K562 (cell line): ENCODE data around the gene OSBPL3. TPM values are rescaled to one million over a fixed set of nuclear protein-coding genes. Genes with fewer than 3 reads are reported as not detected.

Experiments
- FOSL1 ChIP-seq: fragments of 200-800 bp; sonication (Bioruptor generic); conservative IDR thresholded peaks from 2 replicates; pipeline ENCODE4 v1.6.1; 2016; ENCODE audit warnings: missing genetic modification characterization, missing compliant biosample characterization
- HDAC1 ChIP-seq, 2 experiments: fragments of 450-650 bp; IDR thresholded peaks; 2 replicates each; pipeline ENCODE4 v1.6.1; 2016 to 2017; ENCODE audit warnings: inconsistent platforms in 1 of 2, mild to moderate bottlenecking in 1 of 2, moderate library complexity in 1 of 2
- HNRNPH1 ChIP-seq: fragments of 200-400 bp; formaldehyde crosslinking; optimal IDR thresholded peaks from 2 replicates; pipeline ENCODE3; 2017; ENCODE audit warnings: low read depth, mild to moderate bottlenecking, low read length, moderate library complexity
- KDM5B ChIP-seq: fragments of 200-600 bp; sonication (generic); IDR thresholded peaks from 2 replicates; pipeline ENCODE4 v1.6.1; 2012; ENCODE audit warnings: low read depth, mild to moderate bottlenecking, moderate library complexity, low read length, control low read depth, inconsistent platforms; ENCODE audit not compliant: insufficient replicate concordance
- MITF ChIP-seq: IDR thresholded peaks from 2 replicates; pipeline ENCODE4 v1.6.1; 2014; ENCODE audit warnings: antibody characterized with exemption
- MXI1 ChIP-seq: IDR thresholded peaks from 2 replicates; pipeline ENCODE4 v1.6.1; 2011; ENCODE audit warnings: low read depth, mild to moderate bottlenecking, improper control_type of control experiment, low read length
- NFE2 ChIP-seq: IDR thresholded peaks from 2 replicates; pipeline ENCODE4 v1.6.1; 2014; ENCODE audit warnings: antibody characterized with exemption, low read depth
- PCBP2 ChIP-seq: fragments of 200-400 bp; formaldehyde crosslinking; IDR thresholded peaks from 2 replicates; pipeline ENCODE4 v1.6.1; 2018; ENCODE audit warnings: low read length, low read depth, mild to moderate bottlenecking, moderate library complexity; ENCODE audit not compliant: poor library complexity, severe bottlenecking
- SIRT6 ChIP-seq: IDR thresholded peaks from one replicate; pipeline ENCODE4 v1.6.1; 2012; ENCODE audit warnings: low read depth, mild to moderate bottlenecking, control low read depth, inconsistent platforms, low read length, moderate library complexity
- SOX6 ChIP-seq: fragments of 450-650 bp; IDR thresholded peaks from 2 replicates; pipeline ENCODE4 v1.6.1; 2014; ENCODE audit warnings: mild to moderate bottlenecking
- USF1 ChIP-seq: sonication (generic); formaldehyde crosslinking; IDR thresholded peaks from 2 replicates; pipeline ENCODE4 v1.9.0; 2022; ENCODE audit warnings: mild to moderate bottlenecking, missing genetic modification reagents
- YY1 ChIP-seq, 3 experiments: IDR thresholded peaks; 2 replicates each; pipeline ENCODE4 v1.6.1; 2011; ENCODE audit warnings: low read length in 2 of 3, mild to moderate bottlenecking in 2 of 3, moderate library complexity in 2 of 3, borderline replicate concordance in 1 of 3, control low read depth in 1 of 3, low read depth in 1 of 3; ENCODE audit not compliant: insufficient read depth in 3 of 3, insufficient replicate concordance in 2 of 3, control insufficient read depth in 1 of 3, insufficient read length in 1 of 3; ENCODE audit errors: extremely low read depth in 1 of 3
- ZNF124 ChIP-seq: sonication (generic); formaldehyde crosslinking; IDR thresholded peaks from 2 replicates; pipeline ENCODE4 v1.8.1; 2022; ENCODE audit warnings: missing genetic modification reagents
- ZNF175 ChIP-seq: fragments of 200-800 bp; sonication (Bioruptor generic); IDR thresholded peaks from 2 replicates; pipeline ENCODE4 v1.6.1; 2016; ENCODE audit warnings: low read depth, mild to moderate bottlenecking, missing genetic modification characterization, missing compliant biosample characterization
- ZNF184 ChIP-seq: sonication (generic); formaldehyde crosslinking; IDR thresholded peaks from 2 replicates; pipeline ENCODE4 v1.5.0; 2020; ENCODE audit warnings: missing genetic modification reagents
- ZNF717 ChIP-seq: fragments of 250-450 bp; sonication (Bioruptor Pico); IDR thresholded peaks from 2 replicates; pipeline ENCODE4 v1.5.0; 2021
- polyA plus RNA-seq, 8 experiments: library from polyadenylated mRNA; depleted of rRNA in 4 of 8; stranded (reverse) in 5 of 8; unstranded in 3 of 8; fragments of >200 nt; fragmentation: Nextera tagmentation in 2 of 8; fragmentation: Illumina TruSeq in 1 of 8; extraction: Ambion mirVana in 2 of 8; extraction: Trizol in 1 of 8; gene quantifications; 2 replicates each; pipeline versions ENCODE4 v1.2.1 to v1.2.3, GENCODE V29; 2011 to 2014; ENCODE audit warnings: inconsistent platforms in 1 of 8, missing spikeins in 1 of 8
- total RNA-seq, 7 experiments: library from RNA; depleted of rRNA in 6 of 7; stranded (reverse); fragments of >200 nt in 6 of 7; fragmentation: Illumina TruSeq in 2 of 7; extraction: Trizol in 2 of 7; gene quantifications; 2 replicates each; pipeline versions ENCODE4 v1.2.1 to v1.2.3, GENCODE V29; 2011 to 2021; ENCODE audit warnings: low replicate concordance in 1 of 7
- TF ChIP-seq, protein P1 (sequence below), 2 experiments: fragments of 450-650 bp; conservative IDR thresholded peaks; 2 replicates each; pipeline ENCODE4 v1.6.1; 2017; ENCODE audit warnings: mild to moderate bottlenecking in 2 of 2, moderate library complexity in 2 of 2
- TF ChIP-seq, protein P2 (sequence below): sonication (generic); formaldehyde crosslinking; IDR thresholded peaks from 2 replicates; pipeline ENCODE4 v1.8.1; 2022; ENCODE audit warnings: missing genetic modification reagents
- TF ChIP-seq, protein P3 (sequence below): sonication (generic); formaldehyde crosslinking; IDR thresholded peaks from 2 replicates; pipeline ENCODE4 v1.8.0; 2022; ENCODE audit warnings: mild to moderate bottlenecking, low read depth, missing genetic modification reagents

OSBPL3 gene
- total and polyA plus RNA-seq, 9 of the 15 experiments (the other 6 are each of a cell fraction or from before 2014, with no cell fraction given): 4.8 to 37.2 (median 26.5) TPM

- TF ChIP-seq, protein P1, sequence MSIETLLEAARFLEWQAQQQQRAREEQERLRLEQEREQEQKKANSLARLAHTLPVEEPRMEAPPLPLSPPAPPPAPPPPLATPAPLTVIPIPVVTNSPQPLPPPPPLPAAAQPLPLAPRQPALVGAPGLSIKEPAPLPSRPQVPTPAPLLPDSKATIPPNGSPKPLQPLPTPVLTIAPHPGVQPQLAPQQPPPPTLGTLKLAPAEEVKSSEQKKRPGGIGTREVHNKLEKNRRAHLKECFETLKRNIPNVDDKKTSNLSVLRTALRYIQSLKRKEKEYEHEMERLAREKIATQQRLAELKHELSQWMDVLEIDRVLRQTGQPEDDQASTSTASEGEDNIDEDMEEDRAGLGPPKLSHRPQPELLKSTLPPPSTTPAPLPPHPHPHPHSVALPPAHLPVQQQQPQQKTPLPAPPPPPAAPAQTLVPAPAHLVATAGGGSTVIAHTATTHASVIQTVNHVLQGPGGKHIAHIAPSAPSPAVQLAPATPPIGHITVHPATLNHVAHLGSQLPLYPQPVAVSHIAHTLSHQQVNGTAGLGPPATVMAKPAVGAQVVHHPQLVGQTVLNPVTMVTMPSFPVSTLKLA (conservative IDR thresholded peaks at IDR 0.05): peak in 1 of 2 experiments; percentile 51; a peak in 2 of 4 replicates
- TF ChIP-seq KDM5B (no peak), NFE2 (no peak), HDAC1 (IDR thresholded peaks at IDR 0.05) (0 out of 4 replicates have a peak, but pooled peaks of 1 of the 2 experiments have one; percentile 35), ZNF175 (CRISPR knock-in tag) (no peak), MXI1 (no peak), ZNF717 (CRISPR knock-in tag) (no peak), YY1 (IDR thresholded peaks at IDR 0.05; ENCODE audit: borderline replicate concordance in 1 of 3, control insufficient read depth in 1 of 3, extremely low read depth in 1 of 3, insufficient read depth in 3 of 3, insufficient read length in 1 of 3, insufficient replicate concordance in 2 of 3, low read depth in 1 of 3, low read length in 2 of 3) (peak in 1 of 3 experiments; percentile 15), SIRT6 (no peak), SOX6 (peak; percentile 62; the same call in 1 of the 2 replicates), PCBP2 (no peak), ZNF184 (CRISPR knock-in tag) (no peak), HNRNPH1 (no peak), MITF (peak; percentile 70; the same call in 1 of the 2 replicates), USF1 (peak; percentile 81), ZNF124 (no peak), FOSL1 (tag) (peak; percentile 55)
- TF ChIP-seq, protein P2, sequence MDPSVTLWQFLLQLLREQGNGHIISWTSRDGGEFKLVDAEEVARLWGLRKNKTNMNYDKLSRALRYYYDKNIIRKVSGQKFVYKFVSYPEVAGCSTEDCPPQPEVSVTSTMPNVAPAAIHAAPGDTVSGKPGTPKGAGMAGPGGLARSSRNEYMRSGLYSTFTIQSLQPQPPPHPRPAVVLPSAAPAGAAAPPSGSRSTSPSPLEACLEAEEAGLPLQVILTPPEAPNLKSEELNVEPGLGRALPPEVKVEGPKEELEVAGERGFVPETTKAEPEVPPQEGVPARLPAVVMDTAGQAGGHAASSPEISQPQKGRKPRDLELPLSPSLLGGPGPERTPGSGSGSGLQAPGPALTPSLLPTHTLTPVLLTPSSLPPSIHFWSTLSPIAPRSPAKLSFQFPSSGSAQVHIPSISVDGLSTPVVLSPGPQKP (CRISPR knock-in tag): no peak
- TF ChIP-seq, protein P3, sequence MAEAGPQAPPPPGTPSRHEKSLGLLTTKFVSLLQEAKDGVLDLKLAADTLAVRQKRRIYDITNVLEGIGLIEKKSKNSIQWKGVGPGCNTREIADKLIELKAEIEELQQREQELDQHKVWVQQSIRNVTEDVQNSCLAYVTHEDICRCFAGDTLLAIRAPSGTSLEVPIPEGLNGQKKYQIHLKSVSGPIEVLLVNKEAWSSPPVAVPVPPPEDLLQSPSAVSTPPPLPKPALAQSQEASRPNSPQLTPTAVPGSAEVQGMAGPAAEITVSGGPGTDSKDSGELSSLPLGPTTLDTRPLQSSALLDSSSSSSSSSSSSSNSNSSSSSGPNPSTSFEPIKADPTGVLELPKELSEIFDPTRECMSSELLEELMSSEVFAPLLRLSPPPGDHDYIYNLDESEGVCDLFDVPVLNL (CRISPR knock-in tag): no peak
Observed at GRCh38 chr7:24971333-24972165, 8.4 kb downstream of the OSBPL3 start (continued).
